D721Med (cell line): ENCODE results near the gene STIL.

Experiments used
- DNase-seq: peaks from one replicate; pipeline ENCODE4 v3.0.0; 2011; ENCODE audit warnings: low spot score; ENCODE audit not compliant: insufficient read length
- FAIRE-seq: peaks from 2 replicates; lab custom pipeline; 2011; peaks lifted over from hg19 to GRCh38; lab: Jason Lieb, UNC
- CTCF ChIP-seq: IDR thresholded peaks from 2 replicates; pipeline ENCODE4 v1.5.1; 2012; ENCODE audit warnings: mild to moderate bottlenecking, control low read depth; ENCODE audit not compliant: insufficient read depth; ENCODE audit errors: missing control alignments

Gene STIL

GRCh38 chr1:47229031-47229885 is 84.7 kb downstream of the STIL start:
- FAIRE-seq (no peak), DNase-seq (no peak)
- no peak for TF ChIP-seq CTCF

- no peak for FAIRE-seq
- no peak for TF ChIP-seq CTCF
- DNase-seq: no peak
Measured at GRCh38 chr1:47228644-47229030, 85.3 kb downstream of the STIL start.

GRCh38 chr1:47227341-47228232 is 86.4 kb downstream of the STIL start:
- TF ChIP-seq CTCF: no peak
- DNase-seq: no peak

GRCh38 chr1:47226839-47227215 is 87.1 kb downstream of the STIL start:
- DNase-seq (no peak), FAIRE-seq (no peak)
- TF ChIP-seq CTCF: no peak

More at GRCh38 chr1:47227341-47228232, 86.4 kb downstream of the STIL start:
- no peak for FAIRE-seq

- FAIRE-seq (no peak), DNase-seq (no peak)
- no peak for TF ChIP-seq CTCF
Measured at GRCh38 chr1:47226121-47226838, 87.7 kb downstream of the STIL start.

GRCh38 chr1:47225430-47226100 is 88.4 kb downstream of the STIL start:
- DNase-seq (no peak), FAIRE-seq (no peak)
- TF ChIP-seq CTCF: no peak
